Measurements from ENCODE around the gene HOXD13. TPM values are rescaled to one million over a fixed set of nuclear protein-coding genes. Genes with fewer than 3 reads are reported as not detected.

The HOXD13 gene
- total RNA-seq, 2 experiments from 2014 or later, result not detected

GRCh38 chr2:176103742-176104315 lies 11.3 kb downstream of the HOXD13 start:
- ChIA-PET POLR2A (no interaction called here), CTCF (no interaction called here)

GRCh38 chr2:176104316-176105077 lies 12.0 kb downstream of the HOXD13 start:
- CTCF ChIA-PET, result no interaction called here
- POLR2A ChIA-PET, result no interaction called here

GRCh38 chr2:176105078-176105729 lies 12.7 kb downstream of the HOXD13 start:
- POLR2A ChIA-PET, result no interaction called here

GRCh38 chr2:176105730-176106580 lies 13.4 kb downstream of the HOXD13 start:
- ChIA-PET CTCF (interaction anchor here (1.4 kb wide), 1 partner anchor 8 kb away, joined by 5 read pairs; no protein-coding TSS in a partner anchor), POLR2A (no interaction called here)

More at GRCh38 chr2:176105078-176105729, 12.7 kb downstream of the HOXD13 start:
- CTCF ChIA-PET, result no interaction called here

GRCh38 chr2:176106581-176107539 lies 14.3 kb downstream of the HOXD13 start, which contains the start of gene HOXD11:
HOXD11 (plus strand) TSS chr2:176107280; CDS start chr2:176107356, 76 bp downstream.
- CTCF ChIA-PET, result interaction anchor here (1.4 kb wide), 1 partner anchor 9 kb away, joined by 5 read pairs; no protein-coding TSS in a partner anchor
- POLR2A ChIA-PET, result no interaction called here

GRCh38 chr2:176107731-176108181 lies 15.2 kb downstream of the HOXD13 start:
- ChIA-PET POLR2A (no interaction called here), CTCF (no interaction called here)

- CTCF ChIA-PET, result interaction anchor here (1.4 kb wide), 1 partner anchor 12 kb away, joined by 5 read pairs; no protein-coding TSS in a partner anchor
Observed at GRCh38 chr2:176109192-176109901, 16.8 kb downstream of the HOXD13 start.

GRCh38 chr2:176109946-176110345 lies 17.4 kb downstream of the HOXD13 start:
- ChIA-PET CTCF (interaction anchor here (1.4 kb wide), 1 partner anchor 12 kb away, joined by 5 read pairs; no protein-coding TSS in a partner anchor), POLR2A (no interaction called here)

More at GRCh38 chr2:176109192-176109901, 16.8 kb downstream of the HOXD13 start:
- POLR2A ChIA-PET, result no interaction called here

GRCh38 chr2:176110415-176111308 lies 18.1 kb downstream of the HOXD13 start:
- POLR2A ChIA-PET, result interaction anchor here (0.6 kb wide), 1 partner anchor 1046 kb away, joined by 5 read pairs; no protein-coding TSS in a partner anchor

GRCh38 chr2:176111309-176111663 lies 18.8 kb downstream of the HOXD13 start:
- POLR2A ChIA-PET, result interaction anchor here (0.6 kb wide), 1 partner anchor 1046 kb away, joined by 5 read pairs; no protein-coding TSS in a partner anchor
- CTCF ChIA-PET, result no interaction called here

More at GRCh38 chr2:176110415-176111308, 18.1 kb downstream of the HOXD13 start:
- CTCF ChIA-PET, result interaction anchor here (1.4 kb wide), 1 partner anchor 13 kb away, joined by 5 read pairs; no protein-coding TSS in a partner anchor

GRCh38 chr2:176111846-176112374 lies 19.4 kb downstream of the HOXD13 start:
- ChIA-PET POLR2A (no interaction called here), CTCF (interaction anchor here (1.3 kb wide), 1 partner anchor 28 kb away, joined by 4 read pairs; no protein-coding TSS in a partner anchor)

- ChIA-PET POLR2A (no interaction called here), CTCF (interaction anchor here (1.3 to 1.7 kb wide), 2 partner anchors 14 to 28 kb away, joined by 4 read pairs; no protein-coding TSS in a partner anchor)
Observed at GRCh38 chr2:176112375-176113302, 20.1 kb downstream of the HOXD13 start.

- ChIA-PET CTCF (interaction anchor here (1.7 kb wide), 1 partner anchor 13 kb away, joined by 4 read pairs; no protein-coding TSS in a partner anchor), POLR2A (no interaction called here)
Observed at GRCh38 chr2:176114120-176114929, 21.8 kb downstream of the HOXD13 start.

- CTCF ChIA-PET, result no interaction called here
- POLR2A ChIA-PET, result no interaction called here
Observed at GRCh38 chr2:176114930-176115625, 22.6 kb downstream of the HOXD13 start.

Data from activated CD8-positive, alpha-beta memory T cell treated with anti-CD3 and anti-CD28 coated beads for 36 hours (primary cell).